ENCODE measurements around the gene ACSL3. TPM values are rescaled to one million over a fixed set of nuclear protein-coding genes. Genes with fewer than 3 reads are reported as not detected.

The ACSL3 gene
- total and polyA plus RNA-seq, 3 experiments from 2014 or later, result 27.7 to 41.4 (median 38.6) TPM

GRCh38 chr2:222960126-222960525, 99.3 kb downstream of the ACSL3 start:
- Mint-ChIP-seq H3K9me3 (no peaks in the 10 kb centered on the region), H3K4me3 (no peak overlapping the region), H3K4me1 (no peaks in the 10 kb centered on the region), H3K36me3 (no peaks in the 10 kb centered on the region), H3K27me3 (peaks cover 17 to 37% of the 10 kb centered on the region in 2 donors), H3K27ac (no peak overlapping the region)
- Histone ChIP-seq H3K4me1 (ENCODE audit: insufficient read depth, low read length) (no peaks in the 10 kb centered on the region), H3K36me3 (ENCODE audit: insufficient read depth, low read length) (no peaks in the 10 kb centered on the region), H3K27me3 (ENCODE audit: insufficient read depth, low read length, poor library complexity, severe bottlenecking) (no peaks in the 10 kb centered on the region), H3K9me3 (ENCODE audit: low read length) (no peaks in the 10 kb centered on the region), H3K4me3 (ENCODE audit: low read length) (no peak overlapping the region), H3K27ac (ENCODE audit: low read depth, low read length) (no peak overlapping the region)
- no peak for DNase-seq
- CTCF ChIA-PET, result no interaction called here
- POLR2A ChIA-PET, result no interaction called here

GRCh38 chr2:222963641-222964040, 102.8 kb downstream of the ACSL3 start:
- H3K9me3 Mint-ChIP-seq, result no peaks in the 10 kb centered on the region
- Histone ChIP-seq H3K4me1 (ENCODE audit: insufficient read depth, low read length) (no peaks in the 10 kb centered on the region), H3K4me3 (ENCODE audit: low read length) (no peak overlapping the region), H3K27me3 (ENCODE audit: insufficient read depth, low read length, poor library complexity, severe bottlenecking) (no peaks in the 10 kb centered on the region), H3K27ac (ENCODE audit: low read depth, low read length) (no peak overlapping the region), H3K9me3 (ENCODE audit: low read length) (no peaks in the 10 kb centered on the region), H3K36me3 (ENCODE audit: insufficient read depth, low read length) (no peaks in the 10 kb centered on the region)
- POLR2A ChIA-PET, result no interaction called here
- H3K4me3 Mint-ChIP-seq, result no peak overlapping the region
- H3K27ac Mint-ChIP-seq, result no peak overlapping the region
- peaks cover 18 to 37% of the 10 kb centered on the region in 2 donors for H3K27me3 Mint-ChIP-seq
- CTCF ChIA-PET, result no interaction called here
- no peak for DNase-seq
- no peaks in the 10 kb centered on the region for H3K36me3 Mint-ChIP-seq
- no peaks in the 10 kb centered on the region for H3K4me1 Mint-ChIP-seq

GRCh38 chr2:222964376-222965031, 103.7 kb downstream of the ACSL3 start:
- H3K27ac Mint-ChIP-seq, result no peak overlapping the region
- Histone ChIP-seq H3K27ac (ENCODE audit: low read depth, low read length) (no peak overlapping the region), H3K27me3 (ENCODE audit: insufficient read depth, low read length, poor library complexity, severe bottlenecking) (no peaks in the 10 kb centered on the region), H3K36me3 (ENCODE audit: insufficient read depth, low read length) (no peaks in the 10 kb centered on the region), H3K4me3 (ENCODE audit: low read length) (no peak overlapping the region), H3K4me1 (ENCODE audit: insufficient read depth, low read length) (no peaks in the 10 kb centered on the region), H3K9me3 (ENCODE audit: low read length) (no peaks in the 10 kb centered on the region)
- no peak overlapping the region for H3K4me3 Mint-ChIP-seq
- H3K36me3 Mint-ChIP-seq, result no peaks in the 10 kb centered on the region
- CTCF ChIA-PET, result no interaction called here
- no peaks in the 10 kb centered on the region for H3K9me3 Mint-ChIP-seq
- peaks cover 17 to 37% of the 10 kb centered on the region in 2 donors for H3K27me3 Mint-ChIP-seq
- no peak for DNase-seq
- H3K4me1 Mint-ChIP-seq, result no peaks in the 10 kb centered on the region
- POLR2A ChIA-PET, result no interaction called here

- H3K27ac Mint-ChIP-seq, result no peak overlapping the region
- Histone ChIP-seq H3K36me3 (ENCODE audit: insufficient read depth, low read length) (no peaks in the 10 kb centered on the region), H3K4me3 (ENCODE audit: low read length) (no peak overlapping the region), H3K4me1 (ENCODE audit: insufficient read depth, low read length) (no peaks in the 10 kb centered on the region), H3K9me3 (ENCODE audit: low read length) (no peaks in the 10 kb centered on the region), H3K27ac (ENCODE audit: low read depth, low read length) (no peak overlapping the region), H3K27me3 (ENCODE audit: insufficient read depth, low read length, poor library complexity, severe bottlenecking) (no peaks in the 10 kb centered on the region)
- H3K4me1 Mint-ChIP-seq, result no peaks in the 10 kb centered on the region
- peaks cover 14 to 30% of the 10 kb centered on the region in 2 donors for H3K27me3 Mint-ChIP-seq
- no peak for DNase-seq
- CTCF ChIA-PET, result no interaction called here
- POLR2A ChIA-PET, result no interaction called here
- no peak overlapping the region for H3K4me3 Mint-ChIP-seq
- H3K9me3 Mint-ChIP-seq, result no peaks in the 10 kb centered on the region
- H3K36me3 Mint-ChIP-seq, result no peaks in the 10 kb centered on the region
Observed at GRCh38 chr2:222965555-222965954, 104.7 kb downstream of the ACSL3 start.

GRCh38 chr2:222968550-222969155, 107.8 kb downstream of the ACSL3 start:
- Histone ChIP-seq H3K4me3 (ENCODE audit: low read length) (no peak overlapping the region), H3K9me3 (ENCODE audit: low read length) (no peaks in the 10 kb centered on the region), H3K36me3 (ENCODE audit: insufficient read depth, low read length) (no peaks in the 10 kb centered on the region), H3K27ac (ENCODE audit: low read depth, low read length) (no peak overlapping the region), H3K4me1 (ENCODE audit: insufficient read depth, low read length) (no peaks in the 10 kb centered on the region), H3K27me3 (ENCODE audit: insufficient read depth, low read length, poor library complexity, severe bottlenecking) (peaks cover 4% of the 10 kb centered on the region)
- Mint-ChIP-seq H3K36me3 (no peaks in the 10 kb centered on the region), H3K4me1 (no peaks in the 10 kb centered on the region), H3K27me3 (peaks cover 4 to 7% of the 10 kb centered on the region in 2 donors), H3K27ac (no peak overlapping the region), H3K9me3 (no peaks in the 10 kb centered on the region), H3K4me3 (no peak overlapping the region)
- CTCF ChIA-PET, result no interaction called here
- DNase-seq, result no peak
- POLR2A ChIA-PET, result no interaction called here

- no peak for DNase-seq
- Mint-ChIP-seq H3K36me3 (no peaks in the 10 kb centered on the region), H3K9me3 (no peaks in the 10 kb centered on the region), H3K27me3 (peaks cover 4% of the 10 kb centered on the region in 2 donors), H3K4me3 (no peak overlapping the region), H3K27ac (no peak overlapping the region), H3K4me1 (no peaks in the 10 kb centered on the region)
- CTCF ChIA-PET, result no interaction called here
- Histone ChIP-seq H3K9me3 (ENCODE audit: low read length) (no peaks in the 10 kb centered on the region), H3K4me3 (ENCODE audit: low read length) (no peak overlapping the region), H3K27me3 (ENCODE audit: insufficient read depth, low read length, poor library complexity, severe bottlenecking) (peaks cover 4% of the 10 kb centered on the region), H3K27ac (ENCODE audit: low read depth, low read length) (no peak overlapping the region), H3K4me1 (ENCODE audit: insufficient read depth, low read length) (no peaks in the 10 kb centered on the region), H3K36me3 (ENCODE audit: insufficient read depth, low read length) (no peaks in the 10 kb centered on the region)
- POLR2A ChIA-PET, result no interaction called here
Observed at GRCh38 chr2:222969491-222969890, 108.7 kb downstream of the ACSL3 start.

GRCh38 chr2:222972420-222972819, 111.6 kb downstream of the ACSL3 start:
- no peaks in the 10 kb centered on the region for H3K9me3 ChIP-seq (ENCODE audit: low read length)
- H3K27ac ChIP-seq (ENCODE audit: low read depth, low read length), result no peak overlapping the region
- POLR2A ChIA-PET, result no interaction called here
- H3K4me1 ChIP-seq (ENCODE audit: insufficient read depth, low read length), result no peaks in the 10 kb centered on the region
- H3K4me3 Mint-ChIP-seq, result no peak overlapping the region
- no peak for DNase-seq
- H3K4me3 ChIP-seq (ENCODE audit: low read length), result no peak overlapping the region
- CTCF ChIA-PET, result interaction anchor here (0.9 to 1.9 kb wide), 4 partner anchors 9 to 755 kb away, joined by 3 to 6 read pairs (median 4); no protein-coding TSS in a partner anchor
- no peaks in the 10 kb centered on the region for H3K9me3 Mint-ChIP-seq
- peaks cover 3 to 22% of the 10 kb centered on the region in 2 donors for H3K27me3 Mint-ChIP-seq
- peaks cover 4% of the 10 kb centered on the region for H3K27me3 ChIP-seq (ENCODE audit: insufficient read depth, low read length, poor library complexity, severe bottlenecking)
- no peak overlapping the region for H3K27ac Mint-ChIP-seq
- no peaks in the 10 kb centered on the region for H3K36me3 Mint-ChIP-seq
- H3K36me3 ChIP-seq (ENCODE audit: insufficient read depth, low read length), result no peaks in the 10 kb centered on the region
- H3K4me1 Mint-ChIP-seq, result no peaks in the 10 kb centered on the region

GRCh38 chr2:222973237-222973636, 112.4 kb downstream of the ACSL3 start:
- Mint-ChIP-seq H3K27ac (no peak overlapping the region), H3K4me3 (no peak overlapping the region), H3K4me1 (no peaks in the 10 kb centered on the region), H3K36me3 (no peaks in the 10 kb centered on the region), H3K9me3 (no peaks in the 10 kb centered on the region), H3K27me3 (peaks cover 3 to 22% of the 10 kb centered on the region in 2 donors)
- no peaks in the 10 kb centered on the region for H3K9me3 ChIP-seq (ENCODE audit: low read length)
- no peak overlapping the region for H3K27ac ChIP-seq (ENCODE audit: low read depth, low read length)
- no peak overlapping the region for H3K4me3 ChIP-seq (ENCODE audit: low read length)
- CTCF ChIA-PET, result no interaction called here
- POLR2A ChIA-PET, result no interaction called here
- H3K4me1 ChIP-seq (ENCODE audit: insufficient read depth, low read length), result no peaks in the 10 kb centered on the region
- DNase-seq, result no peak
- H3K27me3 ChIP-seq (ENCODE audit: insufficient read depth, low read length, poor library complexity, severe bottlenecking), result peaks cover 4% of the 10 kb centered on the region
- no peaks in the 10 kb centered on the region for H3K36me3 ChIP-seq (ENCODE audit: insufficient read depth, low read length)
